ENCODE measurements around the gene SWI5. TPM values are rescaled to one million over a fixed set of nuclear protein-coding genes. Genes with fewer than 3 reads are reported as not detected.

The SWI5 gene
- total RNA-seq, 1 experiment from 2014 or later = 63.6 TPM

GRCh38 chr9:128279088-128280073 lies 3.3 kb downstream of the SWI5 start:
- peak; percentile 61 for DNase-seq (ENCODE audit: low read depth)

GRCh38 chr9:128280084-128280622 lies 4.1 kb downstream of the SWI5 start:
- DNase-seq (ENCODE audit: low read depth) = no peak

- no peak for DNase-seq (ENCODE audit: low read depth)
Observed at GRCh38 chr9:128282500-128282899, 6.4 kb downstream of the SWI5 start.

GRCh38 chr9:128285033-128285784 lies 9.1 kb downstream of the SWI5 start:
- DNase-seq (ENCODE audit: low read depth) = no peak

- no peak for DNase-seq (ENCODE audit: low read depth)
Observed at GRCh38 chr9:128286440-128286839, 10.4 kb downstream of the SWI5 start.

GRCh38 chr9:128288273-128289004 lies 12.4 kb downstream of the SWI5 start:
- DNase-seq (ENCODE audit: low read depth) = no peak

GRCh38 chr9:128292009-128292408 lies 15.9 kb downstream of the SWI5 start:
- DNase-seq (ENCODE audit: low read depth) = no peak

- DNase-seq (ENCODE audit: low read depth) = no peak
Observed at GRCh38 chr9:128293091-128293490, 17.0 kb downstream of the SWI5 start.

- DNase-seq (ENCODE audit: low read depth) = no peak
Observed at GRCh38 chr9:128294142-128294541, 18.1 kb downstream of the SWI5 start.

- peak; percentile 29 for DNase-seq (ENCODE audit: low read depth)
Observed at GRCh38 chr9:128296340-128297220, 20.5 kb downstream of the SWI5 start.

- no peak for DNase-seq (ENCODE audit: low read depth)
Observed at GRCh38 chr9:128297221-128297773, 21.2 kb downstream of the SWI5 start.

GRCh38 chr9:128298535-128299482 lies 22.7 kb downstream of the SWI5 start:
- no peak for DNase-seq (ENCODE audit: low read depth)

- no peak for DNase-seq (ENCODE audit: low read depth)
Observed at GRCh38 chr9:128304136-128304970, 28.3 kb downstream of the SWI5 start.

- no peak for DNase-seq (ENCODE audit: low read depth)
Observed at GRCh38 chr9:128304971-128305288, 28.9 kb downstream of the SWI5 start.

GRCh38 chr9:128309551-128309950 lies 33.5 kb downstream of the SWI5 start:
- no peak for DNase-seq (ENCODE audit: low read depth)

- no peak for DNase-seq (ENCODE audit: low read depth)
Observed at GRCh38 chr9:128310461-128310860, 34.4 kb downstream of the SWI5 start.

- no peak for DNase-seq (ENCODE audit: low read depth)
Observed at GRCh38 chr9:128314697-128315096, 38.6 kb downstream of the SWI5 start.

- no peak for DNase-seq (ENCODE audit: low read depth)
Observed at GRCh38 chr9:128316421-128316820, 40.3 kb downstream of the SWI5 start.

Measured in RPMI7951 (cell line).